ENCODE results near the gene CFAP97D2. TPM values are rescaled to one million over a fixed set of nuclear protein-coding genes. Genes with fewer than 3 reads are reported as not detected.
A peak's percentile ranks its signal among the peaks of the same experiment; 100 is the strongest.
"Not testable (repeated sequence)": the region's sequence is repeated elsewhere in the genome, so short reads cannot be mapped to it uniquely, and the experiment has no call there.

CFAP97D2 gene
- total and polyA plus RNA-seq, 2 experiments from 2014 or later = not detected

- Histone ChIP-seq H3K4me3 (no peak overlapping the region), H3K4me1 (ENCODE audit: low read depth) (no peaks in the 10 kb centered on the region), H3K27me3 (no peaks in the 10 kb centered on the region), H3K27ac (no peak overlapping the region), H3K9me3 (ENCODE audit: low read depth) (no peaks in the 10 kb centered on the region), H3K36me3 (no peaks in the 10 kb centered on the region)
- DNase-seq (ENCODE audit: low read depth in 1 of 2, low spot score in 1 of 2) = peak in 1 of 2 donors; percentile 77
- no peak for TF ChIP-seq CTCF (IDR thresholded peaks at IDR 0.05; ENCODE audit: low read depth, low read length)
Observed at GRCh38 chr13:114174529-114174961, 4.5 kb upstream of the CFAP97D2 start.

DNA sequence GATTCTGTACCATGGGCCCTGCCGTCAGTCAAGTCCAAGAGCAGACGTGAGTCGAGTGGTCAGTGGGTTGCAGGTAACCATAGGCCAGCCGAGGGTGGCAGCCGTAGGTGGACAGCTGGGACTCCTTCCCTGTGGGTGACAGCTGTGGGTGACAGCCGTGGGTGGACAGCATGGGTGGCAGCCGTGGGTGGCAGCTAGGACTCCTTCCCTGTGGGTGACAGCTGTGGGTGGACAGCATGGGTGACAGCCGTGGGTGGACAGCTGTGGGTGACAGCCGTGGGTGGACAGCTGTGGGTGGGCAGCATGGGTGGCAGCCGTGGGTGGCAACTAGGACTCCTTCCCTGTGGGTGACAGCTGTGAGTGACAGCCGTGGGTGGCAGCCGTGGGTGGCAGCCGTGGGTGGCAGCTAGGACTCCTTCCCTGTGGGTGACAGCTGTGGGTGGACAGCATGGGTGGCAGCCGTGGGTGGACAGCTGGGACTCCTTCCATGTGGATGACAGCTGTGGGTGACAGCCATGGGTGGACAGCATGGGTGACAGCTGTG is 2.6 kb upstream of the CFAP97D2 start:
- not testable (repeated sequence) for H3K4me1 ChIP-seq (ENCODE audit: low read depth); DNase-seq (ENCODE audit: low read depth in 1 of 2, low spot score in 1 of 2); H3K9me3 ChIP-seq (ENCODE audit: low read depth); H3K27ac ChIP-seq; H3K4me3 ChIP-seq; H3K36me3 ChIP-seq; H3K27me3 ChIP-seq

DNA sequence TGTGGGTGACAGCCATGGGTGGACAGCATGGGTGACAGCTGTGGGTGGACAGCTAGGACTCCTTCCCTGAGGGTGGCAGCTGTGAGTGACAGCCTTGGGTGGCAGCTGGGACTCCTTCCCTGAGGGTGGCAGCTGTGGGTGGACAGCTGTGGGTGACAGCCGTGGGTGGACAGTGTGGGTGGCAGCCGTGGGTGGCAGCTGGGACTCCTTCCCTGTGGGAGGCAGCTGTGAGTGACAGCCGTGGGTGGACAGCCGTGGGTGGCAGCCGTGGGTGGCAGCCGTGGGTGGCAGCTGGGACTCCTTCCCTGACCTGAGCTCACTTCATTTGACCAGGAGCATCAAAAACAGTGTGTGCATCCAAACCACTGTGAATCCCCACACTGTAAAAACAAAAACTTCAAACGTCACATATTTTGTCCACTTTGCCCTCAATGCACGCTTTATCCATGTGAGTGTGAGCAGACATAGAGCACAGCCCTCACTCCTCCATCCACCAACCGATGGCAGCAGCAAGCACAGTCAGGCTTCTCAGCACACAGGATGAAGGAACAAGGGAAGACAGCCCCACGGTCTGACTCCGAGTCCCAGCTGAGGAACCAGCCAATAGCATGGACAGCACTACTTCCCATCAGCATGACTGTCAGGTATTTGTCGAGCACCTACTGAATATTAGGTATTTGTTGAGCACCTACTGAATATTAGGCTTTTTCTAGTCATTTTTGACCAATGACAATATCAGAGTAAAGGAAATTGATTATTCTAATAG is 1.6 kb upstream of the CFAP97D2 start:
- Histone ChIP-seq H3K4me3 (no peak overlapping the region), H3K27ac (no peak overlapping the region), H3K4me1 (ENCODE audit: low read depth) (no peaks in the 10 kb centered on the region), H3K36me3 (no peaks in the 10 kb centered on the region), H3K27me3 (no peaks in the 10 kb centered on the region), H3K9me3 (ENCODE audit: low read depth) (no peaks in the 10 kb centered on the region)
- TF ChIP-seq CTCF (IDR thresholded peaks at IDR 0.05; ENCODE audit: low read depth, low read length) = no peak
- DNase-seq (ENCODE audit: low read depth in 1 of 2, low spot score in 1 of 2) = no peak

GRCh38 chr13:114185182-114185971 is 6.3 kb downstream of the CFAP97D2 start:
- DNase-seq (ENCODE audit: low read depth in 1 of 2, low spot score in 1 of 2) = no peak
- TF ChIP-seq CTCF (IDR thresholded peaks at IDR 0.05; ENCODE audit: low read depth, low read length) = no peak
- no peak overlapping the region for H3K4me3 ChIP-seq
- no peaks in the 10 kb centered on the region for H3K9me3 ChIP-seq (ENCODE audit: low read depth)
- H3K27ac ChIP-seq = no peak overlapping the region
- no peaks in the 10 kb centered on the region for H3K36me3 ChIP-seq
- H3K4me1 ChIP-seq (ENCODE audit: low read depth) = no peaks in the 10 kb centered on the region
- H3K27me3 ChIP-seq = no peaks in the 10 kb centered on the region

- H3K27me3 ChIP-seq = peaks cover 10% of the 10 kb centered on the region
- no peak for DNase-seq (ENCODE audit: low read depth in 1 of 2, low spot score in 1 of 2)
- no peaks in the 10 kb centered on the region for H3K36me3 ChIP-seq
- TF ChIP-seq CTCF (IDR thresholded peaks at IDR 0.05; ENCODE audit: low read depth, low read length) = no peak
- no peaks in the 10 kb centered on the region for H3K9me3 ChIP-seq (ENCODE audit: low read depth)
- H3K4me3 ChIP-seq = no peak overlapping the region
- no peaks in the 10 kb centered on the region for H3K4me1 ChIP-seq (ENCODE audit: low read depth)
- H3K27ac ChIP-seq = no peak overlapping the region
Observed at GRCh38 chr13:114194853-114195252, 15.8 kb downstream of the CFAP97D2 start.

DNA sequence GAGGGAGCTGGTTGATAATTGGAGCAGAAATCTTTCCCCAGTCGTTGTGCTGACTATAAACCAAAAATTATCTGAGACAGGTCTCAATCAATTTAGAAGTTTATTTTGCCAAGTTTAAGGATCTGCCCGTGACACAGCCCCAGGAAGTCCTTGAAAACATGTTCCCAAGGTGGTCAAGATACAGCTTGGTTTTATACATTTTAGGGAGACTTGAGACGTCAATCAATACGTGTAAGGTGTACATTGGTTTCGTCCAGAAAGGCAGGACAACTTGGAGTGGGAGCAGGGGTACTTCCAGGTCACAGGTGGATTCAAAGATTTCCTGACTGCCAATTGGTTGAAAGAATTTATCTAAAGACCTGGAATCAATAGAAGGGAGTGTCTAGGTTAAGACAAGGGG is 17.6 kb downstream of the CFAP97D2 start:
- Histone ChIP-seq H3K9me3 (ENCODE audit: low read depth) (no peaks in the 10 kb centered on the region), H3K4me1 (ENCODE audit: low read depth) (no peaks in the 10 kb centered on the region), H3K27me3 (peaks cover 14% of the 10 kb centered on the region), H3K36me3 (no peaks in the 10 kb centered on the region), H3K4me3 (no peak overlapping the region), H3K27ac (no peak overlapping the region)
- DNase-seq (ENCODE audit: low read depth in 1 of 2, low spot score in 1 of 2) = no peak
- TF ChIP-seq CTCF (IDR thresholded peaks at IDR 0.05; ENCODE audit: low read depth, low read length) = no peak
